Measurements from ENCODE around the gene DCDC2B. TPM values are rescaled to one million over a fixed set of nuclear protein-coding genes. Genes with fewer than 3 reads are reported as not detected.

Gene DCDC2B
- polyA plus RNA-seq, 1 experiment: not detected

DNA sequence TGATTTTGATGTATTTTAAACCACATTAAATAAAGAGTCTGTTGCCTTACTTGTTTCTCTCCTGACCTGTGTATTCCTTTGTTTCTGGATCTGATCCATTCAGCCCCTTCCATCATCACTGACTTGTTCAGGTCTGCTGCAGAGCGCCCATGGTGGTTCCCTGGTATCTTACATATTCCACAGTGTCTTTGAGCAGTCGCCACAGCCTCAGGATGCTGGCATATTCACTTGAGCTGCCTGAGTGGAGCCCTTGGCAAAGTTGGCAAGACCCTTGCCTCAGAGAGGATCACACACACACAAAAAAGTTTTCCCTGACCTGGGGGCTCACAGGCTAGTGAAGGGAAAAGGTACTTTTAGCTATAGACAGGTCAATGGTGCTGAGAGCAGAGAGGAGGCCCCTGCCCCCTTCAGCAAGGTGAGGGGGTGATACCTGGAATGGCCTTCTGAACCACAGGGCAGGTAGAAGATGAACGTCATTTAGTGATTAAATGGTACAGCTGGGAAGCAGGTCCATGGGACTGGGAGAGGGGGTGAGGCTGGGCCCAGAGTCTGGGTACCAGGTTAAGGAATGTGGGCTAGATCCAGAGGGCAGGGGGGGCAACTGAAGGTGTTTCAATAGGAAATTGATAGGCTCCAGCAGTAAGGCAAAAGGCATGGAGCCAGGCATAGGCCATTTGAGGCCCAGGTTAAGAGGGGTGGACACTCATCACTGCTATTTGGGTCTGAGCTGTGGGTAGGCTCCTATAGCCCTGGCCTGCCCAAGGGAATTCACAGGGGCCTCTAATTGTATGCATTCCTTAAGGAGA, 10.4 kb upstream of the DCDC2B start:
- Histone ChIP-seq H3K27me3 (ENCODE audit: control insufficient read depth, insufficient read depth, low read length) (no peaks in the 10 kb centered on the region), H3K27ac (ENCODE audit: low read depth, low read length) (peak overlapping the region; percentile 11), H3K9me3 (ENCODE audit: control insufficient read depth, insufficient read depth, low read length) (no peaks in the 10 kb centered on the region), H3K4me3 (ENCODE audit: low read depth, low read length) (no peak overlapping the region)
- TF ChIP-seq, protein P1, sequence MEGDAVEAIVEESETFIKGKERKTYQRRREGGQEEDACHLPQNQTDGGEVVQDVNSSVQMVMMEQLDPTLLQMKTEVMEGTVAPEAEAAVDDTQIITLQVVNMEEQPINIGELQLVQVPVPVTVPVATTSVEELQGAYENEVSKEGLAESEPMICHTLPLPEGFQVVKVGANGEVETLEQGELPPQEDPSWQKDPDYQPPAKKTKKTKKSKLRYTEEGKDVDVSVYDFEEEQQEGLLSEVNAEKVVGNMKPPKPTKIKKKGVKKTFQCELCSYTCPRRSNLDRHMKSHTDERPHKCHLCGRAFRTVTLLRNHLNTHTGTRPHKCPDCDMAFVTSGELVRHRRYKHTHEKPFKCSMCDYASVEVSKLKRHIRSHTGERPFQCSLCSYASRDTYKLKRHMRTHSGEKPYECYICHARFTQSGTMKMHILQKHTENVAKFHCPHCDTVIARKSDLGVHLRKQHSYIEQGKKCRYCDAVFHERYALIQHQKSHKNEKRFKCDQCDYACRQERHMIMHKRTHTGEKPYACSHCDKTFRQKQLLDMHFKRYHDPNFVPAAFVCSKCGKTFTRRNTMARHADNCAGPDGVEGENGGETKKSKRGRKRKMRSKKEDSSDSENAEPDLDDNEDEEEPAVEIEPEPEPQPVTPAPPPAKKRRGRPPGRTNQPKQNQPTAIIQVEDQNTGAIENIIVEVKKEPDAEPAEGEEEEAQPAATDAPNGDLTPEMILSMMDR (IDR thresholded peaks at IDR 0.05; ENCODE audit: low read depth, low read length): no peak
- ChIA-PET CTCF (no interaction called here), POLR2A (interaction anchor here (0.7 to 2.2 kb wide), 3 partner anchors 12 to 32 kb away, joined by 3 to 9 read pairs (median 7); no protein-coding TSS in a partner anchor)
- no peak for DNase-seq (ENCODE audit: low read depth, low spot score)

DNA sequence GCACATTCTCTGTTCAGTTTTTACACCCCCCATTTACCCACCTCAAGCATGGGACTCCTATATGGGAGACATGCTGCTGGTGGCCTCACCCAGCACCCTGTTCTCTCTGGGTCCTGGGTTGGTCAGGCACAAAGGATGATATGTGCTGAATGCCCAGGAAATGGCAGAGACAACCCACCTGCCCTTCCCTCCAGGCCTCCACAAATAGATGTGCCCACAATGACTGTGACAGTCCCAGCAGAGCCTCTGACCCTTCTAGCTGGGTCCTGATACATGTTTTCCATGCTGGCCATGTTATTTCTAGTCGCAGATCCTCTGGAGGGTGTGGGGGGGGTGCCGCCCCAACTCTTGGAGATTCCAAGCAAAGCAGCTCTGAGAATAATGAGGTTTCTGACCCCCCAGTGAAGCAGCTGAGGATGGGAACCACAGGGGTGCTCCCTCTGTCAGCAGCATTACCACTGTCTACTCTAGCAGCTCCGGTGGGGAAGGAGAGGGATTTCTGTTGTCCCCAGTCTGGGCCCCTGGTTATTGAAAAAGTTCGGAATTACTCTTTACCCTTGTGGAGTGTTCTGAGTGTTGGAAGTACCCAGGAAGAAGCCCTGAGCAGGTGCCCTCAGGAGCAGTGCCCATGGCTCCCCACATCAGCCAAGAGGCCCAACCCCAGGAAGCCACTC, 9.7 kb upstream of the DCDC2B start:
- no peaks in the 10 kb centered on the region for H3K9me3 ChIP-seq (ENCODE audit: control insufficient read depth, insufficient read depth, low read length)
- peak overlapping the region; percentile 79 for H3K4me3 ChIP-seq (ENCODE audit: low read depth, low read length)
- no peak for DNase-seq (ENCODE audit: low read depth, low spot score)
- H3K27ac ChIP-seq (ENCODE audit: low read depth, low read length): peak overlapping the region; percentile 96
- TF ChIP-seq, protein P1 (IDR thresholded peaks at IDR 0.05; ENCODE audit: low read depth, low read length): no peak
- CTCF ChIA-PET: interaction anchor here (0.7 to 1.9 kb wide), 2 partner anchors 12 to 14 kb away, joined by 4 read pairs; no protein-coding TSS in a partner anchor
- POLR2A ChIA-PET: interaction anchor here (0.7 to 2.5 kb wide), 2 partner anchors 33 to 137 kb away, joined by 3 to 17 read pairs; partner anchors contain the start of gene MARCKSL1
- H3K27me3 ChIP-seq (ENCODE audit: control insufficient read depth, insufficient read depth, low read length): no peaks in the 10 kb centered on the region

DNA sequence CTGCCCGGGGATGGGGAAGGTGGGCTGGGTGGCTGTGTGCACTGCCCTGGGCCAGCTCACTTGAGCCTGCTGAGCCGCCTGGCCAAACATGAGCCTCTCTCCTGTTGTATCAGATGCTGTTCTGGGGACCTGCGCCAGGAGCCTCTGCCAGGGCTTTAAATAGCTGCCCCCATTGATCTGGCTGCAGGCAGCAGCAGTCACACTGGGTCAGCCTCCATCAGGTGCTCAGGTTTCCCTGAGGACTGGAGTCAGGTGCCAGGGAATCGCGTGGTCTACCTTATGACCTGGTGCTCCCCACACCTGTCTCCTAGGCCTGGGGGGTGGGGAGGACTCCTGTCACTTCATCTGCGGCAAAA, 9.2 kb upstream of the DCDC2B start:
- Histone ChIP-seq H3K27ac (ENCODE audit: low read depth, low read length) (peak overlapping the region; percentile 96), H3K4me3 (ENCODE audit: low read depth, low read length) (peak overlapping the region; percentile 79), H3K9me3 (ENCODE audit: control insufficient read depth, insufficient read depth, low read length) (no peaks in the 10 kb centered on the region), H3K27me3 (ENCODE audit: control insufficient read depth, insufficient read depth, low read length) (no peaks in the 10 kb centered on the region)
- ChIA-PET CTCF (interaction anchor here (1.9 to 3.1 kb wide), 2 partner anchors 14 to 16 kb away, joined by 4 to 16 read pairs; no protein-coding TSS in a partner anchor), POLR2A (interaction anchor here (0.6 to 2.5 kb wide), 4 partner anchors 20 to 136 kb away, joined by 3 to 17 read pairs (median 10); partner anchors contain the start of genes MARCKSL1, TMEM39B and TXLNA)
- no peak for DNase-seq (ENCODE audit: low read depth, low spot score)
- TF ChIP-seq, protein P1 (IDR thresholded peaks at IDR 0.05; ENCODE audit: low read depth, low read length): no peak

DNA sequence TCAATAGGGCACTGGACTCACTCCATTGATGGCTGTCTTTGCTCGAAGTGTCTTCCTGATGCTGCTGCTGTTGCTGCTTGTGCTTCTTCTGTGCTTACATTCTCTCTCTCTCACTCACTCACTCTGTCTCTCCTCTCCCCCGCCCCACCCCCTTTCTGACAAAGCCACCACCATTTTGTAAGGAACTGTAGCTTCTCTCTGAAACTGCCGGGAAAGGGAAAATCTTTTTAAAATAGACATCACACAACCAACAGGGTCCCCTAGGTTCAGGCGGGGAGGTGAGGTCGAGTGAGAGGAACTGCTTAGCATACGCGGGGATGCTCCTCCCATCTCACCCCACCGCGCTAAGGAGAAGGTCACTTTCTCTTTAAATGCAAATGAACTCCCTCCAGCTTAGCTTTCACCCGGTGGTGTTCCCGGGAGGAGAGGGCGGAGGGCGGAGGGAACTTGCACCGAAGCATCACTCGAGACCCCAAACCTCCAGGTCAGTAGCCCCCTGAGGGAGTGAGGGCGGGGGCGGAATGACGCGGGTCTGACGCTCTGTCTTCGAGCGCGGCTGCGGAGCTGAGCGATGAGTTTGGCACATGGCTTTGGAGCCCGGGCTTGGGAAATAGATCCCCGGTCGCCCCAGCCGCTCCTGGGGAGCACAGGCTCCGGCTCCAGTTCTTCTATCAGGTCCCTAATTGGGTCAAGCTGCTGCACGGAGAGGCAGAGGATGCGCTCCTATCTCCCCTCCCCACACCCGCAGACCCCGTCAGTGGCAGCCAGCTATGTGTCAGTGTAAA, 8.5 kb upstream of the DCDC2B start, which contains the start of gene CCDC28B:
CCDC28B (plus strand) TSS at position 370 of the 785 bp plus-strand sequence. CDS start 1,341 bp downstream, outside the sequence.
- Histone ChIP-seq H3K4me3 (ENCODE audit: low read depth, low read length) (peak within 1 kb of the TSS; percentile 79), H3K9me3 (ENCODE audit: control insufficient read depth, insufficient read depth, low read length) (no peaks in the 10 kb centered on the region), H3K27me3 (ENCODE audit: control insufficient read depth, insufficient read depth, low read length) (no peaks in the 10 kb centered on the region), H3K27ac (ENCODE audit: low read depth, low read length) (peak within 1 kb of the TSS; percentile 96)
- CTCF ChIA-PET: interaction anchor here (1.9 to 3.1 kb wide), 2 partner anchors 15 kb away, joined by 4 to 16 read pairs; no protein-coding TSS in a partner anchor
- POLR2A ChIA-PET: interaction anchor here (0.5 to 2.5 kb wide), 12 partner anchors 8 to 611 kb away, joined by 3 to 17 read pairs (median 3); partner anchors contain the start of genes BSDC1, KPNA6, MARCKSL1 and TMEM39B
- DNase-seq (ENCODE audit: low read depth, low spot score): no peak
- TF ChIP-seq, protein P1 (IDR thresholded peaks at IDR 0.05; ENCODE audit: low read depth, low read length): no peak
